ENCODE measurements around the gene KPNB1. TPM values are rescaled to one million over a fixed set of nuclear protein-coding genes. Genes with fewer than 3 reads are reported as not detected.

KPNB1 gene
- total and polyA plus RNA-seq, 7 donors, result 23.4 to 268 (median 185) TPM

DNA sequence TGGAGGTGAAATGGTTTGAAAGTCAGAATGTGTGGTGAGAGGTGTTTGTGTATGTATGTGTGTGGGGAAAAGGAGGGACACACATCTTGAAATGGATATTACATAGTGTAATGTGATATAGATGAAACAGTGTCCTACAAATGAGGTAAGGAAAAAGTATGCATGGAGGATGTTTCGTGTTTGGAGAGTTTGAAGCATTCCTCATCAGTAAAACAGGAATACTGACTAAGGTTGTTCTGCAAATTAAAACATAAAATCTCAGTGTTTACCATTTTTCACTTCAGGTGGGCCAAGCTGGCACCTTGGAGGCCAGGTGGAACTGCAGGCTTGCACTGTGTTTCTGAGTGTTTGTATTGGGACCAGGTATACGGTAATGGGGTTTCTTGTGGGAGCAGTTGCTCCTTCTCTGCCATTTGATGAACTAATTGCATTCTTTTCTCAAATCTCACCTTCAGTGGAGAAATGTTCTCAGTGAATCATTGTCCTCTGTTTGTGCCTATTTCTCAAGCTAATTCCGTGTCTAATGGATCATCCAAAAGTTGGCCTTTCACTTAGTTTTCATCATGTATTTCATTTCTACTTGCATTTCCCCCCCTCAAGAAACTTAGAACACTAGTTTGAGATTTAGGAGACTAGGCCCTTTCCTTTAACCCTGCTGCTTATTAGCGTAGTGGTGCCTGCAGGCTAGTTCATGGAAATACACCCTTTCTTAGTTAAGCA lies 36.0 kb downstream of the KPNB1 start:
- WGBS, 2 donors, result 90 to 93% methylated on average over 4 of the region's 4 CpGs
- Histone ChIP-seq H3K9me3 (no peaks in the 10 kb centered on the region), H3K27me3 (no peaks in the 10 kb centered on the region), H3K4me3 (no peak overlapping the region), H3K36me3 (peaks cover 2 to 52% (median 14%) of the 10 kb centered on the region in 4 donors), H3K27ac (peak overlapping the region in 1 of 4 donors; percentile 31), H3K4me1 (peaks cover 0 to 5% (median 0%) of the 10 kb centered on the region in 4 donors)
- intact Hi-C loops (cut with DNase I), result no loop called here
- no peak for TF ChIP-seq EP300 (IDR thresholded peaks at IDR 0.05)
- no peak for TF ChIP-seq POLR2AphosphoS5 (IDR thresholded peaks at IDR 0.05)
- TF ChIP-seq CTCF (IDR thresholded peaks at IDR 0.05), result no peak
- no peak for TF ChIP-seq POLR2A (IDR thresholded peaks at IDR 0.05)
- DNase-seq, result no peak

GRCh38 chr17:47686276-47686635 lies 36.5 kb downstream of the KPNB1 start:
- intact Hi-C loops (cut with DNase I), result no loop called here
- no peaks in the 10 kb centered on the region for H3K9me3 ChIP-seq
- H3K36me3 ChIP-seq, result peaks cover 0 to 47% (median 12%) of the 10 kb centered on the region in 4 donors
- no peaks in the 10 kb centered on the region for H3K27me3 ChIP-seq
- WGBS, 2 donors, result 83 to 88% methylated on average over 1 of the region's 1 CpG
- peaks cover 0 to 5% (median 0%) of the 10 kb centered on the region in 4 donors for H3K4me1 ChIP-seq
- TF ChIP-seq EP300 (IDR thresholded peaks at IDR 0.05) (no peak), CTCF (IDR thresholded peaks at IDR 0.05) (no peak), POLR2A (IDR thresholded peaks at IDR 0.05) (no peak), POLR2AphosphoS5 (IDR thresholded peaks at IDR 0.05) (no peak)
- peak overlapping the region in 1 of 4 donors; percentile 31 for H3K27ac ChIP-seq
- H3K4me3 ChIP-seq, result no peak overlapping the region
- no peak for DNase-seq

DNA sequence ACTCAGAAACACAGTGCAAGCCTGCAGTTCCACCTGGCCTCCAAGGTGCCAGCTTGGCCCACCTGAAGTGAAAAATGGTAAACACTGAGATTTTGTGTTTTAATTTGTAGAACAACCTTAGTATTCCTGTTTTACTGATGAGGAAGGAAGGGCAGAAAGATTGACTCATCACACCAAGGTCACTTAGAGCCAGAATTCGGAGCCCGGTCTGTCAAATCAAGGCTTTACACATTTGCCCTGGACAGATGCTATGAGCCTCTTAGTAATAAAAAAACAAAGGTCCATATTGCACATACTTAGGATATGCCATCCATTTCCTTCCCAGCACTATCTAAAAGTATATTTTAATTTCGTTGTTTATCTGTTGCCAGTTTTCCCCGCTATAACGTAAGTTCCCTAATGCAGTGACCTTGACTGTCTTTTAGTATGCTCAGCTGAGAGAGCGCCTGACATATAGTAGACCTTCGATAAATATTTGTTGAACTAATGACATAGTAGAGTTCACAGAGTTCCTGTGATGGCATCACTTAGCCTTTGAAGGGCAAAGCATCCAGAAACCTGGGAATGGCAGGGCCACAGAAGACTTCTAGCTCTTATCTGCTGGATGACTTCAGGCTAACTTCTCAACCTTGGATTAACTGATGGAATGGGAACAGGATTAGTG lies 37.1 kb downstream of the KPNB1 start:
- peaks cover 0 to 41% (median 10%) of the 10 kb centered on the region in 4 donors for H3K36me3 ChIP-seq
- no peaks in the 10 kb centered on the region for H3K27me3 ChIP-seq
- no peak overlapping the region for H3K4me3 ChIP-seq
- no peaks in the 10 kb centered on the region for H3K9me3 ChIP-seq
- TF ChIP-seq POLR2A (IDR thresholded peaks at IDR 0.05) (no peak), EP300 (IDR thresholded peaks at IDR 0.05) (no peak), CTCF (IDR thresholded peaks at IDR 0.05) (no peak), POLR2AphosphoS5 (IDR thresholded peaks at IDR 0.05) (no peak)
- intact Hi-C loops (cut with DNase I), result no loop called here
- 87 to 92% methylated on average over 7 of the region's 7 CpGs for WGBS, 2 donors
- DNase-seq, result no peak
- peak overlapping the region in 1 of 4 donors; percentile 31 for H3K27ac ChIP-seq
- peaks cover 0 to 5% (median 0%) of the 10 kb centered on the region in 4 donors for H3K4me1 ChIP-seq

GRCh38 chr17:47687328-47687690 lies 37.6 kb downstream of the KPNB1 start:
- Histone ChIP-seq H3K4me1 (peaks cover 0 to 5% (median 0%) of the 10 kb centered on the region in 4 donors), H3K27me3 (no peaks in the 10 kb centered on the region), H3K36me3 (peaks cover 0 to 36% (median 4%) of the 10 kb centered on the region in 4 donors), H3K27ac (peak overlapping the region in 1 of 4 donors; percentile 31), H3K4me3 (no peak overlapping the region), H3K9me3 (no peaks in the 10 kb centered on the region)
- no peak for TF ChIP-seq POLR2A (IDR thresholded peaks at IDR 0.05)
- no peak for TF ChIP-seq EP300 (IDR thresholded peaks at IDR 0.05)
- TF ChIP-seq POLR2AphosphoS5 (IDR thresholded peaks at IDR 0.05), result no peak
- no peak for TF ChIP-seq CTCF (IDR thresholded peaks at IDR 0.05)
- DNase-seq, result no peak
- intact Hi-C loops (cut with DNase I), result no loop called here
